NCI-H2029 (cell line): ENCODE data around the gene MOB1A.

Source experiments
- DNase-seq: peaks from one replicate; lab custom pipeline; 2025; lab: John Stamatoyannopoulos, UW

MOB1A gene

DNA sequence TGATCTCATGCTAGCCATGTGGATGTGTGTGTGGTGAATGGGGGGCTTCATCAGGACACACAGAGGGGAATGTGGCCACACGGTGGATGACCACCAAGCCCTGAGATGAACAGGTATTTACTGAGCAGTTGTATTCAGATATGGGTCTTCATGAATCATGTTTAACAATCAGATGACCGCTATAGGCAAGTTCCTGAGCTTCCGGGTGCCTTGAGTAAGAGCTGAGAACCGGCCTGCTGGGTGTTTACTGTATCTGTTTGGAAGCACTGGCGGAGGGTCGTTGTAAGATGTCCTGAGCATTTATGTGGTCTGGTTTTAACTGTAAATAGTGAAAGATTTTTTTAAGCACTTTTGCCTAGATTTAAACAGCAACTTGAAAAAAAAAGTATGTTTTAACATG, 74.9 kb downstream of the MOB1A start:
- no peak for DNase-seq
